Mesothelial cell of epicardium (in vitro differentiated cells): ENCODE measurements around the gene CYP2E1. TPM values are rescaled to one million over a fixed set of nuclear protein-coding genes. Genes with fewer than 3 reads are reported as not detected.
"Not testable (repeated sequence)": the region's sequence is repeated elsewhere in the genome, so short reads cannot be mapped to it uniquely, and the experiment has no call there.

Experiments
- DNase-seq, 2 experiments: peaks; one replicate each; pipeline ENCODE4 v3.0.0; 2021; ENCODE audit warnings: low spot score in 2 of 2; ENCODE audit not compliant: unreplicated experiment in 2 of 2
- H3K27ac Mint-ChIP-seq: 2 replicates; pipeline ENCODE4 v1.8.0; 2021; ENCODE audit warnings: mixed read lengths
- H3K27me3 Mint-ChIP-seq: 2 replicates; pipeline ENCODE4 v1.8.0; 2021; ENCODE audit warnings: low read depth, mixed read lengths
- H3K36me3 Mint-ChIP-seq: 2 replicates; pipeline ENCODE4 v1.8.0; 2021; ENCODE audit warnings: mixed read lengths
- H3K4me1 Mint-ChIP-seq: 2 replicates; pipeline ENCODE4 v1.8.0; 2021; ENCODE audit warnings: mixed read lengths
- H3K4me3 Mint-ChIP-seq: 2 replicates; pipeline ENCODE4 v1.8.0; 2021; ENCODE audit warnings: mild to moderate bottlenecking, moderate library complexity, mixed read lengths
- H3K9me3 Mint-ChIP-seq: 2 replicates; pipeline ENCODE4 v1.8.0; 2021; ENCODE audit warnings: mixed read lengths
- CTCF ChIP-seq: fragments of 200-600 bp; sonication (generic); IDR thresholded peaks from one replicate; pipeline ENCODE4 v1.5.0; 2021; ENCODE audit warnings: antibody characterized with exemption; ENCODE audit not compliant: unreplicated experiment
- total RNA-seq: library from RNA; stranded (reverse); gene quantifications from 3 replicates; pipeline ENCODE4 v1.2.1, GENCODE V29; 2021

CYP2E1 gene
- total RNA-seq, 1 donor from 2014 or later: 2.8 TPM

GRCh38 chr10:133511907-133512528 lies 15.1 kb upstream of the CYP2E1 start:
- no peak for TF ChIP-seq CTCF
- H3K36me3 Mint-ChIP-seq: no peaks in the 10 kb centered on the region
- H3K27ac Mint-ChIP-seq: no peak overlapping the region
- no peaks in the 10 kb centered on the region for H3K27me3 Mint-ChIP-seq
- no peaks in the 10 kb centered on the region for H3K4me1 Mint-ChIP-seq
- DNase-seq: no peak
- no peak overlapping the region for H3K4me3 Mint-ChIP-seq
- peaks cover 76% of the 10 kb centered on the region for H3K9me3 Mint-ChIP-seq

- no peak for DNase-seq
- no peaks in the 10 kb centered on the region for H3K4me1 Mint-ChIP-seq
- TF ChIP-seq CTCF: no peak
- H3K27ac Mint-ChIP-seq: no peak overlapping the region
- no peak overlapping the region for H3K4me3 Mint-ChIP-seq
- H3K27me3 Mint-ChIP-seq: no peaks in the 10 kb centered on the region
- H3K36me3 Mint-ChIP-seq: peaks cover 2% of the 10 kb centered on the region
- H3K9me3 Mint-ChIP-seq: peaks cover 69% of the 10 kb centered on the region
Observed at GRCh38 chr10:133515471-133515870, 11.7 kb upstream of the CYP2E1 start.

- H3K4me1 Mint-ChIP-seq: no peaks in the 10 kb centered on the region
- peaks cover 4% of the 10 kb centered on the region for H3K36me3 Mint-ChIP-seq
- H3K9me3 Mint-ChIP-seq: peaks cover 67% of the 10 kb centered on the region
- H3K27ac Mint-ChIP-seq: no peak overlapping the region
- no peak overlapping the region for H3K4me3 Mint-ChIP-seq
- no peak for DNase-seq
- no peak for TF ChIP-seq CTCF
- no peaks in the 10 kb centered on the region for H3K27me3 Mint-ChIP-seq
Observed at GRCh38 chr10:133516057-133516456, 11.1 kb upstream of the CYP2E1 start.

DNA sequence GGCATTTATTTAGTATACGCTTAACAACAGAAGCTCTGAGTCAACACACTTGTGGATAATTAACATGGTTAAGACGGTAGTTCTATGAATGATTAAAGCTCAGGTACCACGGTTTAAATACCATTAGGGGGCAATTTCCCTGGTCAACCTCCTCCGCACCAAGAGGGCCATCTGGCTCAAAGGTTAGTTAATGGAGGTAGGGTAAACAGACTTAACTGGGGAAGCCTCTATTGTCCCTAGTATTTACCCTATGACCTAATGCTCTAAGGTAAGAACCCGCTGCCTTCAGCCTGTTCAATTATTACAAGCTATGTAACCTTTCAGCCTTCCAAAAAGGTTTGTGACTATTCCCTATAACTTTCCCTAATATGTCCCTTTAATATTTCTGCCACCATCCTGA lies 8.6 kb upstream of the CYP2E1 start:
- peaks cover 67% of the 10 kb centered on the region for H3K9me3 Mint-ChIP-seq
- H3K4me3 Mint-ChIP-seq, H3K4me1 Mint-ChIP-seq, H3K27me3 Mint-ChIP-seq, DNase-seq, H3K27ac Mint-ChIP-seq, H3K36me3 Mint-ChIP-seq: not testable (repeated sequence)

- H3K9me3 Mint-ChIP-seq: peaks cover 59% of the 10 kb centered on the region
- H3K4me3 Mint-ChIP-seq: no peak overlapping the region
Observed at GRCh38 chr10:133520193-133520738, 6.9 kb upstream of the CYP2E1 start.

More at GRCh38 chr10:133520193-133520738, 6.9 kb upstream of the CYP2E1 start:
- Mint-ChIP-seq H3K27ac (no peak overlapping the region), H3K27me3 (no peaks in the 10 kb centered on the region), H3K36me3 (peaks cover 4% of the 10 kb centered on the region), H3K4me1 (no peaks in the 10 kb centered on the region)
- TF ChIP-seq CTCF: no peak
- DNase-seq: no peak
